Left lung (tissue), 10 donors: Measurements from ENCODE around the gene KLRK1. TPM values are rescaled to one million over a fixed set of nuclear protein-coding genes. Genes with fewer than 3 reads are reported as not detected.
"Not testable (repeated sequence)": the region's sequence is repeated elsewhere in the genome, so short reads cannot be mapped to it uniquely, and the experiment has no call there.

ENCODE experiments used
- ATAC-seq: fragments of 200-7000 bp; cut with Tn5 transposase; one replicate; pipeline ENCODE4 v1.9.1; 2020; ENCODE audit warnings: moderate library complexity
- DNase-seq, 4 donors: peaks; one replicate each; pipeline ENCODE4 v3.0.0-alpha.2; 2013 to 2020
- H3K27ac ChIP-seq, 2 donors: fragments of 200-600 bp; sonication (generic) in 1 of 2; one replicate each; pipeline versions ENCODE4 v1.5.0 to v1.8.0; 2020 to 2021
- H3K27me3 ChIP-seq, 2 donors: fragments of 200-600 bp; sonication (generic) in 1 of 2; one replicate each; pipeline versions ENCODE4 v1.5.0 to v1.8.0; 2020 to 2021
- H3K36me3 ChIP-seq, 2 donors: fragments of 200-600 bp; sonication (generic) in 1 of 2; one replicate each; pipeline versions ENCODE4 v1.5.0 to v1.8.0; 2020 to 2021
- H3K4me1 ChIP-seq, 2 donors: fragments of 200-600 bp; one replicate each; pipeline ENCODE4 v1.8.0; 2021
- H3K4me3 ChIP-seq, 2 donors: fragments of 200-600 bp; sonication (generic) in 1 of 2; one replicate each; pipeline versions ENCODE4 v1.5.0 to v1.8.0; 2020 to 2021; ENCODE audit warnings: mild to moderate bottlenecking in 1 of 2
- H3K9me3 ChIP-seq, 2 donors: fragments of 200-600 bp; sonication (generic) in 1 of 2; one replicate each; pipeline versions ENCODE4 v1.5.0 to v1.8.0; 2020 to 2021
- intact Hi-C, 2 donors: fragments of 100-400 bp; cut with DNase I; formaldehyde crosslinking; loops; one replicate each; pipeline versions ENCODE4 v1.11.2 to v1.14.2; 2022
- polyA plus RNA-seq, 6 donors: library from polyadenylated mRNA; unstranded; fragments of 120-200 nt; gene quantifications; one replicate each; pipeline ENCODE4 v1.2.1, GENCODE V29; 2013; ENCODE audit not compliant: insufficient read length in 6 of 6
- total RNA-seq, 2 donors: library from RNA; stranded (reverse); fragmentation: NEBNext Ultra II Directional; extraction: Animal tissue kit (Norgen Biotek cat#: 25700); gene quantifications; one replicate each; pipeline ENCODE4 v1.2.1, GENCODE V29; 2021
- TF ChIP-seq, protein P1 (sequence below), 2 donors: fragments of 200-600 bp; sonication (generic) in 1 of 2; IDR thresholded peaks; one replicate each; pipeline versions ENCODE4 v1.5.0 to v1.8.0; 2021; ENCODE audit warnings: antibody characterized with exemption in 2 of 2
- donor health status: DM: no; HTN: yes; CAD: no.
- donor health status: DM: no; HTN: no; CAD: no.

Gene KLRK1
- total and polyA plus RNA-seq, 8 donors: 0.70 to 4.9 (median 2.0) TPM

- ATAC-seq (peak; percentile 91), DNase-seq (peak in 2 of 4 donors; percentile 30 to 66)
- H3K9me3 ChIP-seq: peaks cover 0 to 6% of the 10 kb centered on the region in 2 donors
- H3K4me3 ChIP-seq: no peak overlapping the region
- TF ChIP-seq, protein P1, sequence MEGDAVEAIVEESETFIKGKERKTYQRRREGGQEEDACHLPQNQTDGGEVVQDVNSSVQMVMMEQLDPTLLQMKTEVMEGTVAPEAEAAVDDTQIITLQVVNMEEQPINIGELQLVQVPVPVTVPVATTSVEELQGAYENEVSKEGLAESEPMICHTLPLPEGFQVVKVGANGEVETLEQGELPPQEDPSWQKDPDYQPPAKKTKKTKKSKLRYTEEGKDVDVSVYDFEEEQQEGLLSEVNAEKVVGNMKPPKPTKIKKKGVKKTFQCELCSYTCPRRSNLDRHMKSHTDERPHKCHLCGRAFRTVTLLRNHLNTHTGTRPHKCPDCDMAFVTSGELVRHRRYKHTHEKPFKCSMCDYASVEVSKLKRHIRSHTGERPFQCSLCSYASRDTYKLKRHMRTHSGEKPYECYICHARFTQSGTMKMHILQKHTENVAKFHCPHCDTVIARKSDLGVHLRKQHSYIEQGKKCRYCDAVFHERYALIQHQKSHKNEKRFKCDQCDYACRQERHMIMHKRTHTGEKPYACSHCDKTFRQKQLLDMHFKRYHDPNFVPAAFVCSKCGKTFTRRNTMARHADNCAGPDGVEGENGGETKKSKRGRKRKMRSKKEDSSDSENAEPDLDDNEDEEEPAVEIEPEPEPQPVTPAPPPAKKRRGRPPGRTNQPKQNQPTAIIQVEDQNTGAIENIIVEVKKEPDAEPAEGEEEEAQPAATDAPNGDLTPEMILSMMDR (IDR thresholded peaks at IDR 0.05): peak; percentile 52 to 61
- H3K4me1 ChIP-seq: no peaks in the 10 kb centered on the region
- intact Hi-C loops: no loop called here
- H3K36me3 ChIP-seq: no peaks in the 10 kb centered on the region
- no peak overlapping the region for H3K27ac ChIP-seq
- H3K27me3 ChIP-seq: no peaks in the 10 kb centered on the region
Observed at GRCh38 chr12:10331642-10332239, 58.1 kb downstream of the KLRK1 start.

GRCh38 chr12:10328691-10329090 lies 61.1 kb downstream of the KLRK1 start:
- H3K27ac ChIP-seq, ATAC-seq, H3K4me3 ChIP-seq, H3K9me3 ChIP-seq, DNase-seq, H3K27me3 ChIP-seq, H3K36me3 ChIP-seq, H3K4me1 ChIP-seq: not testable (repeated sequence)
- intact Hi-C loops: loop anchor here in 1 of 2 donors (10.0 kb wide), 1 partner anchor 226 kb away; no protein-coding TSS in a partner anchor

Other genes starting within 250 kb of the KLRK1 start
- gene OLR1, start 217.9 kb downstream of the KLRK1 start, total RNA-seq: 10 to 100 TPM; 52.2 to 63.6 TPM
- gene OLR1, start 217.9 kb downstream of the KLRK1 start, polyA plus RNA-seq: 1 to 10 TPM in 3 of 6 donors, under 1 TPM in 3; 0.70 to 1.2 (median 0.92) TPM
- 1 to 10 TPM; 1.9 to 2.0 TPM for gene TMEM52B, start 211.0 kb downstream of the KLRK1 start, total RNA-seq
- gene TMEM52B, start 211.0 kb downstream of the KLRK1 start, polyA plus RNA-seq: 1 to 10 TPM in 1 of 6 donors, under 1 TPM in 5; 0.31 to 1.2 (median 0.50) TPM
- gene GABARAPL1, start 177.2 kb downstream of the KLRK1 start, total RNA-seq: 10 to 100 TPM; 49.0 to 68.4 TPM
- 10 to 100 TPM; 38.6 to 54.6 (median 47.7) TPM for gene GABARAPL1, start 177.2 kb downstream of the KLRK1 start, polyA plus RNA-seq
- gene KLRD1, start 82.2 kb downstream of the KLRK1 start, total RNA-seq: 1 to 10 TPM; 4.6 to 9.0 TPM
- 1 to 10 TPM in 5 of 6 donors, under 1 TPM in 1; 0.53 to 2.1 (median 1.7) TPM for gene KLRD1, start 82.2 kb downstream of the KLRK1 start, polyA plus RNA-seq
- 1 to 10 TPM in 1 of 2 donors, under 1 TPM in 1; 0.38 to 1.3 TPM for gene KLRC4, start 19.7 kb upstream of the KLRK1 start, total RNA-seq
- gene KLRC4, start 19.7 kb upstream of the KLRK1 start, polyA plus RNA-seq: under 1 TPM in 4 of 6 donors, not detected in 2; 0.21 to 0.54 (median 0.32) TPM
- gene KLRC3, start 30.6 kb upstream of the KLRK1 start, total RNA-seq: not detected
- gene KLRC3, start 30.6 kb upstream of the KLRK1 start, polyA plus RNA-seq: under 1 TPM in 3 of 6 donors, not detected in 3; 0.25 to 0.41 (median 0.32) TPM
- gene KLRC2, start 46.0 kb upstream of the KLRK1 start, total RNA-seq: under 1 TPM in 1 of 2 donors, not detected in 1; 0.79 TPM
- under 1 TPM in 5 of 6 donors, not detected in 1; 0.38 to 0.77 (median 0.54) TPM for gene KLRC2, start 46.0 kb upstream of the KLRK1 start, polyA plus RNA-seq
- gene KLRC1, start 63.3 kb upstream of the KLRK1 start, total RNA-seq: 1 to 10 TPM in 1 of 2 donors, under 1 TPM in 1; 0.58 to 1.3 TPM
- gene KLRC1, start 63.3 kb upstream of the KLRK1 start, polyA plus RNA-seq: 1 to 10 TPM in 2 of 6 donors, under 1 TPM in 4; 0.40 to 1.7 (median 0.65) TPM
- 1 to 10 TPM in 1 of 2 donors, not detected in 1; 2.2 TPM for gene EIF2S3B, start 115.8 kb upstream of the KLRK1 start, total RNA-seq
- 10 to 100 TPM in 2 of 6 donors, 1 to 10 TPM in 4; 1.8 to 13.8 (median 6.0) TPM for gene EIF2S3B, start 115.8 kb upstream of the KLRK1 start, polyA plus RNA-seq
- gene MAGOHB, start 223.6 kb upstream of the KLRK1 start, total RNA-seq: 10 to 100 TPM; 23.6 to 32.5 TPM
- 10 to 100 TPM; 36.5 to 45.2 (median 40.4) TPM for gene MAGOHB, start 223.6 kb upstream of the KLRK1 start, polyA plus RNA-seq